HK-2 (cell line): ENCODE measurements around the gene USP38.
"Not testable (repeated sequence)": the region's sequence is repeated elsewhere in the genome, so short reads cannot be mapped to it uniquely, and the experiment has no call there.

Experiments
- DNase-seq: peaks from one replicate; pipeline ENCODE4 v3.0.0-alpha.2; 2018; ENCODE audit not compliant: unreplicated experiment

USP38 gene

GRCh38 chr4:143262838-143263237, 78.1 kb downstream of the USP38 start:
- DNase-seq: no peak

- DNase-seq: not testable (repeated sequence)
These were observed 83.0 kb downstream of the USP38 start for GRCh38 chr4:143267690-143268089.

- DNase-seq: no peak
These were observed 85.6 kb downstream of the USP38 start for GRCh38 chr4:143270256-143270838.
